ENCODE measurements around the gene TMEM88. TPM values are rescaled to one million over a fixed set of nuclear protein-coding genes. Genes with fewer than 3 reads are reported as not detected.
A peak's percentile ranks its signal among the peaks of the same experiment; 100 is the strongest.

TMEM88 gene
- total and polyA plus RNA-seq, 2 of the 13 experiments (the other 11 are each of a cell fraction or from before 2014, with no cell fraction given): 0.31 to 0.66 TPM

GRCh38 chr17:7836596-7837407, 18.1 kb upstream of the TMEM88 start (continued):
- TF ChIP-seq REST (IDR thresholded peaks at IDR 0.05; ENCODE audit: borderline replicate concordance in 1 of 2, low read depth in 1 of 2, low read length in 2 of 2) (no peak; a peak in 2 of 4 replicates), ZNF496 (CRISPR knock-in tag; IDR thresholded peaks at IDR 0.05; ENCODE audit: insufficient replicate concordance) (no peak), ZEB1 (IDR thresholded peaks at IDR 0.05; ENCODE audit: insufficient replicate concordance, low read depth) (peak; percentile 86), NFKB2 (CRISPR knock-in tag; IDR thresholded peaks at IDR 0.05; ENCODE audit: borderline replicate concordance) (no peak), GTF3A (CRISPR knock-in tag; conservative IDR thresholded peaks at IDR 0.05) (no peak), SCMH1 (CRISPR knock-in tag; IDR thresholded peaks at IDR 0.05; ENCODE audit: borderline replicate concordance) (no peak), FOXO1 (CRISPR knock-in tag; IDR thresholded peaks at IDR 0.05) (peak; percentile 81), HINFP (CRISPR knock-in tag; IDR thresholded peaks at IDR 0.05; ENCODE audit: low read depth) (peak; percentile 80; the same call in 1 of the 2 replicates), PRDM10 (CRISPR knock-in tag; IDR thresholded peaks at IDR 0.05; ENCODE audit: low read depth) (peak; percentile 94), KDM2A (CRISPR knock-in tag; IDR thresholded peaks at IDR 0.05; ENCODE audit: borderline replicate concordance, low read depth) (peak; percentile 87), MXD3 (CRISPR knock-in tag; IDR thresholded peaks at IDR 0.05) (no peak), SKIL (CRISPR knock-in tag; IDR thresholded peaks at IDR 0.05; ENCODE audit: borderline replicate concordance) (peak; percentile 92), RELA (CRISPR knock-in tag; IDR thresholded peaks at IDR 0.05) (no peak), GPN1 (CRISPR knock-in tag; IDR thresholded peaks at IDR 0.05; ENCODE audit: borderline replicate concordance) (no peak)

Measured in HepG2 (cell line).